Caco-2 (cell line): Measurements from ENCODE around the gene LMNTD2. TPM values are rescaled to one million over a fixed set of nuclear protein-coding genes. Genes with fewer than 3 reads are reported as not detected.

Source experiments
- BruUV-seq: library from RNA; stranded (reverse); fragments of 400-500 nt; replicated peaks from 2 replicates; lab custom pipeline; 2021; lab: Mats Ljungman, UMichigan
- CTCF ChIA-PET: fragments of 300-600 bp; sonication (Branson Sonifier 250); formaldehyde crosslinking; loops from one replicate; lab custom pipeline; 2022; ENCODE audit warnings: antibody characterized with exemption; lab: Charles Lee
- POLR2A ChIA-PET: fragments of 300-600 bp; sonication (Branson Sonifier 250); formaldehyde crosslinking; loops from one replicate; lab custom pipeline; 2022; ENCODE audit warnings: antibody characterized with exemption; lab: Charles Lee
- DNase-seq, 2 experiments: peaks; one replicate each; pipeline versions ENCODE4 v3.0.0 to v3.0.0-alpha.2; 2020 to 2022
- H3K27me3 ChIP-seq: replicated peaks from 2 replicates; pipeline ENCODE4 v1.6.0; 2011; ENCODE audit warnings: low read length; ENCODE audit not compliant: control insufficient read depth, insufficient read depth
- H3K36me3 ChIP-seq: 2 replicates; pipeline ENCODE4 v1.5.1; 2011; ENCODE audit warnings: low read length; ENCODE audit not compliant: control insufficient read depth, insufficient read depth
- H3K4me1 ChIP-seq: fragments of 250-450 bp; sonication (Bioruptor Pico); 2 replicates; pipeline ENCODE4 v1.5.1; 2020; ENCODE audit warnings: mild to moderate bottlenecking
- H3K4me3 ChIP-seq: 2 replicates; pipeline ENCODE4 v1.5.1; 2011; ENCODE audit warnings: low read depth, mild to moderate bottlenecking, control low read depth, low read length
- H3K9me3 ChIP-seq: fragments of 250-450 bp; sonication (Bioruptor Pico); 2 replicates; pipeline ENCODE4 v1.5.1; 2020; ENCODE audit warnings: mild to moderate bottlenecking, moderate library complexity
- H3K27ac Mint-ChIP-seq: one replicate; pipeline ENCODE4 v1.8.0; 2022; ENCODE audit warnings: mixed read lengths; ENCODE audit not compliant: unreplicated experiment
- H3K27me3 Mint-ChIP-seq: one replicate; pipeline ENCODE4 v1.8.0; 2022; ENCODE audit warnings: mixed read lengths; ENCODE audit not compliant: insufficient read depth, unreplicated experiment
- H3K36me3 Mint-ChIP-seq: one replicate; pipeline ENCODE4 v1.8.0; 2022; ENCODE audit warnings: mild to moderate bottlenecking, mixed read lengths; ENCODE audit not compliant: insufficient read depth, unreplicated experiment
- H3K4me1 Mint-ChIP-seq: one replicate; pipeline ENCODE4 v1.8.0; 2022; ENCODE audit warnings: low read depth, mixed read lengths; ENCODE audit not compliant: unreplicated experiment
- H3K4me3 Mint-ChIP-seq: one replicate; pipeline ENCODE4 v1.8.0; 2022; ENCODE audit warnings: mild to moderate bottlenecking, moderate library complexity, mixed read lengths; ENCODE audit not compliant: unreplicated experiment
- H3K9me3 Mint-ChIP-seq: one replicate; pipeline ENCODE4 v1.8.0; 2022; ENCODE audit warnings: mixed read lengths; ENCODE audit not compliant: unreplicated experiment
- intact Hi-C: fragments of 100-400 bp; cut with micrococcal nuclease; formaldehyde crosslinking; loops from one replicate; pipeline ENCODE4 v1.10.0; 2022; ENCODE audit not compliant: unreplicated experiment
- total RNA-seq: library from RNA; stranded (reverse); gene quantifications from 2 replicates; pipeline ENCODE4 v1.2.3, GENCODE V29; 2022
- TF ChIP-seq, protein P1 (sequence below), 2 experiments: fragments of 200-600 bp in 1 of 2; IDR thresholded peaks; 1 replicate in 1 of 2; 2 replicates in 1 of 2; pipeline versions ENCODE4 v1.5.1 to v1.8.0; 2011 to 2022; ENCODE audit warnings: antibody characterized with exemption in 1 of 2, control low read depth in 1 of 2, inconsistent platforms in 1 of 2, low read depth in 1 of 2, low read length in 1 of 2, mild to moderate bottlenecking in 1 of 2, moderate library complexity in 1 of 2; ENCODE audit not compliant: insufficient read depth in 1 of 2, severe bottlenecking in 1 of 2, unreplicated experiment in 1 of 2

LMNTD2 gene
- total RNA-seq, 1 experiment from 2014 or later = 11.9 TPM

- BruUV-seq = no TSS peak
- Mint-ChIP-seq H3K4me3 (no peak overlapping the region), H3K9me3 (no peaks in the 10 kb centered on the region), H3K27ac (peak overlapping the region; percentile 69), H3K4me1 (no peaks in the 10 kb centered on the region), H3K36me3 (peaks cover 94% of the 10 kb centered on the region), H3K27me3 (no peaks in the 10 kb centered on the region)
- CTCF ChIA-PET = no interaction called here
- DNase-seq = no peak
- Histone ChIP-seq H3K4me3 (no peak overlapping the region), H3K36me3 (peaks cover 18% of the 10 kb centered on the region), H3K9me3 (no peaks in the 10 kb centered on the region), H3K27me3 (no peaks in the 10 kb centered on the region), H3K4me1 (peaks cover under 1% of the 10 kb centered on the region; the same call in 1 of the 2 replicates)
- intact Hi-C loops = no loop called here
- POLR2A ChIA-PET = interaction anchor here (0.6 kb wide), 1 partner anchor 17 kb away, joined by 3 read pairs; no protein-coding TSS in a partner anchor
- TF ChIP-seq, protein P1, sequence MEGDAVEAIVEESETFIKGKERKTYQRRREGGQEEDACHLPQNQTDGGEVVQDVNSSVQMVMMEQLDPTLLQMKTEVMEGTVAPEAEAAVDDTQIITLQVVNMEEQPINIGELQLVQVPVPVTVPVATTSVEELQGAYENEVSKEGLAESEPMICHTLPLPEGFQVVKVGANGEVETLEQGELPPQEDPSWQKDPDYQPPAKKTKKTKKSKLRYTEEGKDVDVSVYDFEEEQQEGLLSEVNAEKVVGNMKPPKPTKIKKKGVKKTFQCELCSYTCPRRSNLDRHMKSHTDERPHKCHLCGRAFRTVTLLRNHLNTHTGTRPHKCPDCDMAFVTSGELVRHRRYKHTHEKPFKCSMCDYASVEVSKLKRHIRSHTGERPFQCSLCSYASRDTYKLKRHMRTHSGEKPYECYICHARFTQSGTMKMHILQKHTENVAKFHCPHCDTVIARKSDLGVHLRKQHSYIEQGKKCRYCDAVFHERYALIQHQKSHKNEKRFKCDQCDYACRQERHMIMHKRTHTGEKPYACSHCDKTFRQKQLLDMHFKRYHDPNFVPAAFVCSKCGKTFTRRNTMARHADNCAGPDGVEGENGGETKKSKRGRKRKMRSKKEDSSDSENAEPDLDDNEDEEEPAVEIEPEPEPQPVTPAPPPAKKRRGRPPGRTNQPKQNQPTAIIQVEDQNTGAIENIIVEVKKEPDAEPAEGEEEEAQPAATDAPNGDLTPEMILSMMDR (IDR thresholded peaks at IDR 0.05; ENCODE audit: insufficient read depth in 1 of 2, low read depth in 1 of 2, low read length in 1 of 2, severe bottlenecking in 1 of 2, unreplicated experiment in 1 of 2) = no peak
These were observed 47.6 kb upstream of the LMNTD2 start for GRCh38 chr11:607971-608659.

DNA sequence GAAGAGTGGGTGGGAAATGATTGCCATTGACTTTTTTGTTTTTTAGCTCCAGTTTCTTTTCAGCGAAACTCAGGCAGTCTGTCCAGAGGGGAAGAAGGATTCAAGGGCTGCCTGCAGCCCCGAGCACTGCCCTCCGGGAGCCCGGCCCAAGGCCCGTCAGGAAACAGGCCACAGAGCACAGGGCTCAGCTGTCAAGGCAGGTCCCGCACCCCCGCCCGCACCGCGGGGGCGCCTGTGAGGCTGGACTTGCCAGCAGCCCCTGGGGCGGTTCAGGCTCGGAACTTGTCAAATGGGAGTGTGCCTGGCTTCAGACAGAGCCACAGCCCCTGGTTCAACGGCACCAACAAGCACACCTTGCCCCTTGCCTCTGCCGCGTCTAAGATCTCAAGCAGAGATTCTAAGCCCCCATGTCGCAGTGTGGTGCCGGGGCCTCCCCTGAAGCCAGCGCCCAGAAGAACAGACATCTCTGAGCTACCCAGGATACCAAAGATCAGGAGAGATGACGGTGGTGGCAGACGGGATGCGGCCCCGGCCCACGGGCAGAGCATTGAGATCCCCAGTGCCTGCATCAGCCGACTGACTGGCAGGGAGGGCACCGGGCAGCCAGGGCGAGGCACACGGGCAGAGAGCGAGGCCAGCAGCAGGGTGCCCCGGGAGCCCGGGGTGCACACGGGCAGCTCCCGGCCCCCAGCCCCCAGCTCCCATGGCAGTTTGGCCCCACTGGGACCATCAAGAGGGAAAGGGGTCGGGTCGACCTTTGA, 46.7 kb upstream of the LMNTD2 start:
- no peaks in the 10 kb centered on the region for H3K9me3 ChIP-seq
- CTCF ChIA-PET = no interaction called here
- Mint-ChIP-seq H3K9me3 (no peaks in the 10 kb centered on the region), H3K4me1 (no peaks in the 10 kb centered on the region), H3K27me3 (no peaks in the 10 kb centered on the region), H3K4me3 (no peak overlapping the region), H3K27ac (no peak overlapping the region), H3K36me3 (peaks cover 92% of the 10 kb centered on the region)
- intact Hi-C loops = no loop called here
- DNase-seq = no peak
- no peaks in the 10 kb centered on the region for H3K27me3 ChIP-seq
- TF ChIP-seq, protein P1 (IDR thresholded peaks at IDR 0.05; ENCODE audit: insufficient read depth in 1 of 2, low read depth in 1 of 2, low read length in 1 of 2, severe bottlenecking in 1 of 2, unreplicated experiment in 1 of 2) = no peak
- no TSS peak for BruUV-seq
- no peaks in the 10 kb centered on the region for H3K4me1 ChIP-seq
- H3K4me3 ChIP-seq = no peak overlapping the region
- H3K36me3 ChIP-seq = peaks cover 16% of the 10 kb centered on the region
- POLR2A ChIA-PET = no interaction called here

DNA sequence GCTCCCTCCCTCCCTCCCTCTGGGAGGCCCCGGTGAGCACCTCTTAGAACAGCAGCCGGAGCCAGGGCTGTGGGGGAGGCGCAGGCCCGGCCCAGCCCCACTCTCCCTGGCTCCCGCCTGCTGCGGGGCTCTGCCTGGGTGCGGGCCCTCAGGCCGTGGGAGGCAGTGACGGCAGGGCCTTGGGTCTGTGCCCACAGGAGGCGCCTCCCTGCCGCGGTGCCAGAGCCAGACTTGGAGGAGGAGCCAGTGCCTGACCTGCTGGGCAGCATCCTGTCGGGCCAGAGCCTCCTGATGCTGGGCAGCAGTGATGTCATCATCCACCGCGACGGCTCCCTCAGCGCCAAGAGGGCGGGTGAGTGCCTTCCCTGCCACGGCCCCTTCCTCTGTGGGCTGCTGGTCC, 45.7 kb upstream of the LMNTD2 start:
- intact Hi-C loops = no loop called here
- H3K27me3 ChIP-seq = no peaks in the 10 kb centered on the region
- Mint-ChIP-seq H3K4me1 (no peaks in the 10 kb centered on the region), H3K27me3 (no peaks in the 10 kb centered on the region), H3K4me3 (no peak overlapping the region), H3K27ac (no peak overlapping the region), H3K36me3 (peaks cover 92% of the 10 kb centered on the region), H3K9me3 (no peaks in the 10 kb centered on the region)
- no peak overlapping the region for H3K4me3 ChIP-seq
- ChIA-PET CTCF (no interaction called here), POLR2A (no interaction called here)
- BruUV-seq = no TSS peak
- TF ChIP-seq, protein P1 (IDR thresholded peaks at IDR 0.05; ENCODE audit: insufficient read depth in 1 of 2, low read depth in 1 of 2, low read length in 1 of 2, severe bottlenecking in 1 of 2, unreplicated experiment in 1 of 2) = no peak
- no peaks in the 10 kb centered on the region for H3K4me1 ChIP-seq
- H3K9me3 ChIP-seq = no peaks in the 10 kb centered on the region
- peaks cover 16% of the 10 kb centered on the region for H3K36me3 ChIP-seq
- DNase-seq = no peak
